Mesodermal cell (in vitro differentiated cells): Measurements from ENCODE around the gene FUT8. TPM values are rescaled to one million over a fixed set of nuclear protein-coding genes. Genes with fewer than 3 reads are reported as not detected.
A peak's percentile ranks its signal among the peaks of the same experiment; 100 is the strongest.

Experiments
- H3K27ac ChIP-seq: 2 replicates; pipeline ENCODE4 v1.7.0; 2013; ENCODE audit warnings: mild to moderate bottlenecking, low read depth, low read length, moderate library complexity; ENCODE audit not compliant: severe bottlenecking
- H3K36me3 ChIP-seq: 2 replicates; pipeline ENCODE4 v1.7.1; 2013; ENCODE audit warnings: mild to moderate bottlenecking, low read length, moderate library complexity; ENCODE audit not compliant: control insufficient read depth, insufficient read depth
- H3K4me1 ChIP-seq: one replicate; pipeline ENCODE4 v1.7.1; 2013; ENCODE audit warnings: mild to moderate bottlenecking, low read length; ENCODE audit not compliant: insufficient read depth, control insufficient read depth, poor library complexity, severe bottlenecking
- H3K4me3 ChIP-seq: 2 replicates; pipeline ENCODE4 v1.7.0; 2013; ENCODE audit warnings: low read length, control low read depth, mild to moderate bottlenecking; ENCODE audit not compliant: insufficient read depth, poor library complexity, severe bottlenecking; ENCODE audit errors: extremely low read depth
- H3K9me3 ChIP-seq: 2 replicates; pipeline ENCODE4 v1.7.1; 2013; ENCODE audit warnings: mild to moderate bottlenecking, low read length, moderate library complexity; ENCODE audit not compliant: control insufficient read depth
- WGBS, 2 experiments: methylation state at CpG; one replicate each; pipeline ENCODE4 v1.1.5; 2013; ENCODE audit warnings: missing lambda C conversion rate in 2 of 2; ENCODE audit not compliant: insufficient coverage in 2 of 2; 5-methylcytosine and 5-hydroxymethylcytosine counted together
- polyA plus RNA-seq, 2 experiments: library from polyadenylated mRNA; stranded (reverse); fragments of 50-300 nt; gene quantifications; one replicate each; pipeline ENCODE4 v1.2.3, GENCODE V29; 2013

FUT8 gene
- polyA plus RNA-seq (2013, experiment 1 of 2) = 48.7 TPM
- polyA plus RNA-seq (2013, experiment 2 of 2) = 38.8 TPM

DNA sequence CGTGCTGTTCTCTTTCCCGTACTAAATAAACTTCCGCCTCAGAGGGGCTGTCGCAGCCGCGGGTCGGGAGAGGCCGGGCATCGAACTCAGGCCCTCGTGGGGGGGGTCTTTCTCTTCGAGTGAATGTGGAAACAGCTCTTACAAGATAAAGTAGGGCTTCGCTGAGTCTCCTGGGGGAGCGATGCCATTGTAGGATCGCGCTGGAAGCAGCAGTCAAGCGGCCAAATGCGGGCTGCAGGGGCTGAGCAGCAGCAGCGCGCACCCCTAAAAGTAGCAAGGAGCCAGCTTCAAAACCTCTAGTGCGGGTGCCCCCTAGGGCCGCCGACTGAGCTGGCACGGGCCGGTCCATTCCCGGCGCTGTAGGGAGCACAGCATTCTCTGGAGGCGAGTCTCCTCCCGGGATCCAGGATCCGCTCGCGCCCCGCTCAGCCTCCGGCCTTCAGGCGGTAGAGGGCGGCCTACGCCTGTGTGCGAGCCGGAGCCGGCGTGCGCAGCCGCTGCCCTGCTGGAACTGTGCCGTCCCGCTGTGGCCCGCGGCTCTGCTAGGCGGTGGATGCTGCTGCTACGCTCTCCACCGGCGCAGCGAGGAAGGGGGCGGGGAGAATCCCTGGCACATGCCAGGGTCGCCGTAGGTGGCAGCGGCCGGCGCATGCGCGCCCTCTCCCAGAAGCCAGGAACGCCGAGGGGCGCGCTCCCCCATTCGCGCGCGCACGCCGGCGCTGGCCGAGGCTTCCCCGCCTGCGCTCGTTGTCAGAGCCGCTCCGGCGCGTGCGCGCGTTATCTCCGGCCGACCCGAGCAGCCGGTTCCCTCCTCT is at the start of gene FUT8:
Gene FUT8 (plus strand): TSS at position 699 of the 815 bp plus-strand sequence. CDS start 148,834 bp downstream, outside the sequence.
- 0 to 1% methylated on average over 51 to 63 of the region's 85 CpGs for WGBS, 2 experiments
- H3K4me1 ChIP-seq = no peaks in the 10 kb centered on the region

GRCh38 chr14:65366802-65367565 is 45.5 kb upstream of the FUT8 start:
- Histone ChIP-seq H3K4me3 (no peak overlapping the region), H3K36me3 (no peaks in the 10 kb centered on the region), H3K4me1 (no peaks in the 10 kb centered on the region), H3K27ac (no peak overlapping the region), H3K9me3 (no peaks in the 10 kb centered on the region)
- 80 to 83% methylated on average over 1 to 2 of the region's 3 CpGs for WGBS, 2 experiments

More for the DNA sequence above, at the start of gene FUT8:
- H3K36me3 ChIP-seq = no peaks in the 10 kb centered on the region
- H3K9me3 ChIP-seq = no peaks in the 10 kb centered on the region
- peak within 1 kb of the TSS; percentile 84 for H3K4me3 ChIP-seq
- peak within 1 kb of the TSS; percentile 93 for H3K27ac ChIP-seq

GRCh38 chr14:65369560-65369959 is 43.0 kb upstream of the FUT8 start:
- Histone ChIP-seq H3K4me3 (no peak overlapping the region), H3K27ac (no peak overlapping the region), H3K4me1 (no peaks in the 10 kb centered on the region), H3K9me3 (no peaks in the 10 kb centered on the region), H3K36me3 (no peaks in the 10 kb centered on the region)
- WGBS, 2 experiments = 86% methylated on average over 1 of the region's 1 CpG; no CpG with 5 or more reads in 1 of the 2 experiments

- Histone ChIP-seq H3K36me3 (no peaks in the 10 kb centered on the region), H3K4me3 (no peak overlapping the region), H3K4me1 (no peaks in the 10 kb centered on the region), H3K9me3 (no peaks in the 10 kb centered on the region), H3K27ac (no peak overlapping the region)
- 54 to 65% methylated on average over 5 to 6 of the region's 7 CpGs for WGBS, 2 experiments
Observed at GRCh38 chr14:65370801-65371248, 41.7 kb upstream of the FUT8 start.

DNA sequence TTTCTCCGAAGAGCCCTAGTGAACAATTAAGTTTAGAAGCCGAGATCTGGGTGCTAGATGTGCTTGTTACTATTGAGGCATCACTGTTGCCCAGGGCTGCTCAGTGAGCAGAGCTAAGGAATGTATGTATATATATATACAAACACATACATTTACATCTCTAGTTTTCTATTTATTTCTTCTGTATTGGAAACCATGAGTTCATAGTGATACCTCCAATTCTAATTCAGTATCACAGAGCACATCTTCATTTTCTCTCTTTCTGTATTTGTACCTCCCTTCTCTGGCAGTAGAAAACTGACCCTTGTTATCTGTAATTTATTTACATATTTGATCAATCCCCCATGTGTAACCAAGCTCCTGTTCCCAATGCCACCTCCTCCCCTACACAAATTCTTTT is 40.7 kb upstream of the FUT8 start:
- Histone ChIP-seq H3K4me1 (no peaks in the 10 kb centered on the region), H3K36me3 (no peaks in the 10 kb centered on the region), H3K9me3 (no peaks in the 10 kb centered on the region), H3K4me3 (no peak overlapping the region), H3K27ac (no peak overlapping the region)
- WGBS, 2 experiments = 100% methylated on average over 2 of the region's 2 CpGs; no CpG with 5 or more reads in 1 of the 2 experiments

DNA sequence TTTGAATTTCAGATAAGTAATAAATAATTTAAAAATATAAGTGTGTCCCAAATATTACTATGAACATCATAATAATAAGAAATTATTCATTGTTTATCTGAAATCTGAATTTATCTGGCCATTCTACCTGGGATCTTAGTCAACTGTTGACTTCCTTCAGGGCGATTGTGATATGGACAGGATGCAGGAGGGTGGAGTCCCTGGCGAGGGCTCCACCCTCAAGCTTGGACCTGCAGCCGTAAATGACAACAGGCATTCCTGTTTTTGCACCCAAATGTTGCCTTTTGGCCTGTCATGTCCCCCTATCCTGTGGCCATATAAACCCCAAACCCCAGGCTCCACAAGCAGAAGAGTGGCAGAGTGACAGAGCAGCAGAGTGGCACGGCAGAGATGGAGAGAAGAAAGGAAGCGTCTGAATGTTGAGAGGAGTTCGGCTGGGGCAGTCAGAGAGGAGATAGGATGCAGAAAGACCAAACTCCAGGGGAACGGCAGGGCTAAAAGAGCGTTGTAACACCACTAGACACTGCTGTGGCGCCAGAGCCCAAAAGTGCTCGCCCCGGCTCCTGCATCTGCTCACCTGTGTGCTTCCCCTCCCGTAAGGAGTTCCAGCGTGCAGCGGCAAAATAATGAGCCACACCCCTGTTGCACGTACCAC is 39.4 kb upstream of the FUT8 start:
- H3K4me3 ChIP-seq = no peak overlapping the region
- WGBS, 2 experiments = 95 to 96% methylated on average over 10 to 15 of the region's 15 CpGs
- no peak overlapping the region for H3K27ac ChIP-seq

GRCh38 chr14:65373671-65374039 is 38.9 kb upstream of the FUT8 start:
- H3K36me3 ChIP-seq = no peaks in the 10 kb centered on the region
- no peaks in the 10 kb centered on the region for H3K4me1 ChIP-seq
- no peak overlapping the region for H3K4me3 ChIP-seq
- WGBS, 2 experiments = 88 to 93% methylated on average over 7 of the region's 8 CpGs
- no peaks in the 10 kb centered on the region for H3K9me3 ChIP-seq
- H3K27ac ChIP-seq = no peak overlapping the region

More for the DNA sequence above, 39.4 kb upstream of the FUT8 start:
- no peaks in the 10 kb centered on the region for H3K9me3 ChIP-seq
- no peaks in the 10 kb centered on the region for H3K4me1 ChIP-seq
- no peaks in the 10 kb centered on the region for H3K36me3 ChIP-seq

DNA sequence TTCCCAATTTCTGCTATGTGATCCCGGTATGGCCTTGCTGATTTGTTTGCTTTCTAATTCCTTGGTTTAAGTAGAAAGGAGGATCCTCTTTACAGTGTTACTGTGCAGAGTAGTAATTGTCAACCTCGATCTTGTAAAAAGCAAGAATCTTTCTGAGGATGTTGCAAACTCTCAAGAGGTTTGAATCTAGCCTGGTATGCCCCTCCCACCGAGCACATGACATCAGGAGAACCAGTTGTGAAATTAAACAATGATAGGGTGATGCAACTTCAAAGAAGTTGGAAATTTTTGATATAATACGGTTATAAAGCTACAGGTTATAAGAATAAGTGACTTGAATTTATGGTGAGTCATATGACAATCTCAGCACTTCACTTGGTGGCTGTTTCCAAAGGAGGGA is 35.0 kb upstream of the FUT8 start:
- no peaks in the 10 kb centered on the region for H3K4me1 ChIP-seq
- H3K27ac ChIP-seq = no peak overlapping the region
- H3K4me3 ChIP-seq = no peak overlapping the region
- H3K9me3 ChIP-seq = no peaks in the 10 kb centered on the region
- H3K36me3 ChIP-seq = no peaks in the 10 kb centered on the region
- WGBS, 2 experiments = 90 to 97% methylated on average over 4 of the region's 4 CpGs

DNA sequence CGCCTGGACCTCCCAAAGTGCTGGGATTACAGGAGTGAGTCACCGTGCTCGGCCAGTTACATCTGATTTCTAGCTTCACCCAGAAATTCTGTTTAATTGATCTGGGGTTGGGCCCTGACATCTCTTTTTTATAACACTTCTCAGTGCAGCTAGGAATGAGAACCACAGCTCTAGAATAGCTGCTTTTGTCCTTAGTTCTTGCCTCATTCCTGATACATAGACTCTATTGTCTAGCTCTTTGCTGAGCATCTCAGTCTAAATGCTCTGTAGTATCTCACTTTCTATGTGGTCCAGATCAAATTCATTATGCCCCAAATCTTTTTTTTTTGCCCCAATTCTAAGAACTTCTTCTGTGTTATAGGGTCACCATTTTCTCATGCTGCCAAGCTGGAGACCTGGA is 29.9 kb upstream of the FUT8 start:
- Histone ChIP-seq H3K4me3 (no peak overlapping the region), H3K27ac (no peak overlapping the region), H3K4me1 (no peaks in the 10 kb centered on the region), H3K9me3 (no peaks in the 10 kb centered on the region), H3K36me3 (no peaks in the 10 kb centered on the region)
- 94 to 100% methylated on average over 1 to 3 of the region's 3 CpGs for WGBS, 2 experiments

DNA sequence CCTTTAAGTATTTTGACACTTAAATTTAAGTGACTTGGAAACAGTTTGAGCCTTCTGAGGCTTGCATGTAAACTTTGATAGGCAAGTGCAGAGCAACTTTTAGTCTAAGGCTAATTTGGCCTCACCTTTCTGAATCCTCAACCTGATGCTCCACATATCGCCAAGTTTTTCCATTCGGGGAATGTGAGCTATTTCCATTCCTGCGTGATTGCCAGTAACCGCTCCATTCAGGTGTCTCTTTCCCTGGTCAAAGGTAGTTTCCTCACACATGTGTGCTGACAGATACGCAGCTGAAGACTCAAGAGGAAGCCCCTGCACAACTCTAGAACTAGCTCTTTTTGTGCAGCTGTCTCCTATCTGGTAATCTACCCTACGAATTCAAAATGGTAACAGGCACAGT is 25.4 kb upstream of the FUT8 start:
- H3K4me1 ChIP-seq = no peaks in the 10 kb centered on the region
- 95 to 96% methylated on average over 6 of the region's 6 CpGs for WGBS, 2 experiments

More for the DNA sequence above, 25.4 kb upstream of the FUT8 start:
- H3K27ac ChIP-seq = no peak overlapping the region
- H3K9me3 ChIP-seq = no peaks in the 10 kb centered on the region
- no peak overlapping the region for H3K4me3 ChIP-seq
- no peaks in the 10 kb centered on the region for H3K36me3 ChIP-seq
